ENCODE measurements around the gene ADGRG6. TPM values are rescaled to one million over a fixed set of nuclear protein-coding genes. Genes with fewer than 3 reads are reported as not detected.

ADGRG6 gene
- total and polyA plus RNA-seq, 2 experiments from 2014 or later: 0.38 to 1.5 TPM

GRCh38 chr6:142306736-142307135 lies 4.9 kb downstream of the ADGRG6 start:
- no peak for DNase-seq
- WGBS, 2 experiments (ENCODE audit: low coverage in 1 of 2, low lambda C conversion rate in 2 of 2, missing lambda C conversion rate in 2 of 2): 93 to 96% methylated on average over 1 of the region's 1 CpG
- Histone ChIP-seq H3K36me3 (ENCODE audit: low read depth) (no peaks in the 10 kb centered on the region), H3K27me3 (replicated peaks; ENCODE audit: insufficient read depth) (no peaks in the 10 kb centered on the region), H3K9ac (no peak overlapping the region), H3F3A (ENCODE audit: insufficient read depth) (no peaks in the 10 kb centered on the region), H3K9me3 (ENCODE audit: low read depth) (no peaks in the 10 kb centered on the region), H3K27ac (no peak overlapping the region), H2AFZ (no peak overlapping the region), H4K20me1 (ENCODE audit: insufficient read depth) (no peaks in the 10 kb centered on the region), H3K9me2 (ENCODE audit: insufficient read depth) (no peaks in the 10 kb centered on the region), H3K4me1 (ENCODE audit: insufficient read depth) (no peaks in the 10 kb centered on the region), H3K4me3 (no peak overlapping the region), H3K79me2 (ENCODE audit: insufficient read depth) (no peaks in the 10 kb centered on the region), H3K4me2 (ENCODE audit: unreplicated experiment) (no peak overlapping the region)
- no peak for TF ChIP-seq EZH2phosphoT487 (IDR thresholded peaks at IDR 0.05; ENCODE audit: insufficient read depth, low read depth)
- in situ Hi-C loops (cut with MboI): no loop called here

- Histone ChIP-seq H3K27me3 (replicated peaks; ENCODE audit: insufficient read depth) (no peaks in the 10 kb centered on the region), H3F3A (ENCODE audit: insufficient read depth) (no peaks in the 10 kb centered on the region), H3K27ac (no peak overlapping the region), H4K20me1 (ENCODE audit: insufficient read depth) (no peaks in the 10 kb centered on the region), H3K4me1 (ENCODE audit: insufficient read depth) (no peaks in the 10 kb centered on the region), H2AFZ (no peak overlapping the region), H3K9ac (no peak overlapping the region), H3K9me2 (ENCODE audit: insufficient read depth) (no peaks in the 10 kb centered on the region), H3K4me3 (no peak overlapping the region), H3K4me2 (ENCODE audit: unreplicated experiment) (no peak overlapping the region), H3K79me2 (ENCODE audit: insufficient read depth) (no peaks in the 10 kb centered on the region), H3K9me3 (ENCODE audit: low read depth) (no peaks in the 10 kb centered on the region), H3K36me3 (ENCODE audit: low read depth) (no peaks in the 10 kb centered on the region)
- no peak for TF ChIP-seq EZH2 (IDR thresholded peaks at IDR 0.05; ENCODE audit: insufficient read depth, poor library complexity, severe bottlenecking)
- TF ChIP-seq EZH2phosphoT487 (IDR thresholded peaks at IDR 0.05; ENCODE audit: insufficient read depth, low read depth): no peak
- no peak for DNase-seq
- in situ Hi-C loops (cut with MboI): no loop called here
- 92 to 95% methylated on average over 2 of the region's 2 CpGs for WGBS, 2 experiments (ENCODE audit: low coverage in 1 of 2, low lambda C conversion rate in 2 of 2, missing lambda C conversion rate in 2 of 2)
These were observed 6.3 kb downstream of the ADGRG6 start for GRCh38 chr6:142307963-142308748.

DNA sequence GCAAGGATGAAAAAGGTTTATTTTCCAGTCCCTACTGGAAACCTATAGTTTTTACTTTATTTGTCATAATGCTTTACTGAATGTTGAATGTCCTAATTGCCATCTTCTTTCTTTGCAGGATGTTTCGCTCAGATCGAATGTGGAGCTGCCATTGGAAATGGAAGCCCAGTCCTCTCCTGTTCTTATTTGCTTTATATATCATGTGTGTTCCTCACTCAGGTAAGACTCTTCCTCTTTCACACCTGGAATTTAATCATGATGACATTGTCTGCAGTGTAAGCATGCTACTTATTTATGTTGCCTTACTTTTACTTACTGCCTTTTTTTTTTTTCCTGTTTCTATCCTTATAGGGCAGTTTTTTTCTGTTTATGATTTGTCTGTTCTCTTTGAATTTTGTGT lies 7.6 kb downstream of the ADGRG6 start:
- Histone ChIP-seq H3K4me3 (no peak overlapping the region), H4K20me1 (ENCODE audit: insufficient read depth) (no peaks in the 10 kb centered on the region), H3K9me3 (ENCODE audit: low read depth) (no peaks in the 10 kb centered on the region), H3K27me3 (replicated peaks; ENCODE audit: insufficient read depth) (no peaks in the 10 kb centered on the region), H3K9me2 (ENCODE audit: insufficient read depth) (no peaks in the 10 kb centered on the region), H3F3A (ENCODE audit: insufficient read depth) (no peaks in the 10 kb centered on the region), H3K4me1 (ENCODE audit: insufficient read depth) (no peaks in the 10 kb centered on the region), H3K4me2 (ENCODE audit: unreplicated experiment) (no peak overlapping the region), H3K79me2 (ENCODE audit: insufficient read depth) (no peaks in the 10 kb centered on the region), H3K27ac (no peak overlapping the region), H2AFZ (no peak overlapping the region), H3K9ac (no peak overlapping the region), H3K36me3 (ENCODE audit: low read depth) (no peaks in the 10 kb centered on the region)
- in situ Hi-C loops (cut with MboI): no loop called here
- TF ChIP-seq EZH2phosphoT487 (IDR thresholded peaks at IDR 0.05; ENCODE audit: insufficient read depth, low read depth) (no peak), EZH2 (IDR thresholded peaks at IDR 0.05; ENCODE audit: insufficient read depth, poor library complexity, severe bottlenecking) (no peak)
- no peak for DNase-seq
- WGBS, 2 experiments (ENCODE audit: low coverage in 1 of 2, low lambda C conversion rate in 2 of 2, missing lambda C conversion rate in 2 of 2): 94 to 96% methylated on average over 2 of the region's 2 CpGs

DNA sequence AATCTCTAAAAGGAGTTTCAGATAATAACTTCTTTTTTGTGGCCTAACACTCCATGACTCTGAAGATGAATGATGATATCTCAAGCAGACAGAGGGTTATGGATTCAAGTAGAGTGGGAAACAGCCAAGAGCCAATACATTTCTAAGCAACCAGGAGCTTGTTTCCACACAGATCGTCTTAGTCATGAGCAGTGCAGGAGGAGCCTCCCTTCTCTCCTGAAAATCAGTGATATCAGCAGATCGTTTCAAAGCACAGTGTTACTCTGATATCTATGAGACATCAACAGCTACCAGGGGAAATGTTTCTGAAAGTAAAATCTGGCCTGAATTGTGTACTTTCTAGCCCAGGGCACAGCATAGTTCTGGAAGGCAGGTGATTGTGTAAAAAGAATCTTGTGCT lies 11.5 kb downstream of the ADGRG6 start:
- DNase-seq: peak; percentile 77
- in situ Hi-C loops (cut with MboI): no loop called here
- Histone ChIP-seq H3K9me3 (ENCODE audit: low read depth) (no peaks in the 10 kb centered on the region), H3K27ac (no peak overlapping the region), H4K20me1 (ENCODE audit: insufficient read depth) (no peaks in the 10 kb centered on the region), H3K36me3 (ENCODE audit: low read depth) (no peaks in the 10 kb centered on the region), H2AFZ (0 out of 2 replicates have a peak overlapping the region, but pooled peaks have one; percentile 19), H3K9ac (no peak overlapping the region), H3K9me2 (ENCODE audit: insufficient read depth) (no peaks in the 10 kb centered on the region), H3K79me2 (ENCODE audit: insufficient read depth) (no peaks in the 10 kb centered on the region), H3K4me2 (ENCODE audit: unreplicated experiment) (no peak overlapping the region), H3K4me3 (no peak overlapping the region), H3F3A (ENCODE audit: insufficient read depth) (no peaks in the 10 kb centered on the region), H3K4me1 (ENCODE audit: insufficient read depth) (no peaks in the 10 kb centered on the region), H3K27me3 (replicated peaks; ENCODE audit: insufficient read depth) (no peaks in the 10 kb centered on the region)
- WGBS, 2 experiments (ENCODE audit: low coverage in 1 of 2, low lambda C conversion rate in 2 of 2, missing lambda C conversion rate in 2 of 2): 9% methylated on average over 2 of the region's 2 CpGs
- no peak for TF ChIP-seq EZH2phosphoT487 (IDR thresholded peaks at IDR 0.05; ENCODE audit: insufficient read depth, low read depth)
- TF ChIP-seq EZH2 (IDR thresholded peaks at IDR 0.05; ENCODE audit: insufficient read depth, poor library complexity, severe bottlenecking): no peak
